Stimulated activated naive B cell treated with anti-CD40 and anti-IgM and Interleukin-4, amounts not matched to agents 10 μg/mL and 1 μg/mL and 100 μg/mL, for 72 hours (primary cell): Measurements from ENCODE around the gene CFHR3.
A peak's percentile ranks its signal among the peaks of the same experiment; 100 is the strongest.
"Not testable (repeated sequence)": the region's sequence is repeated elsewhere in the genome, so short reads cannot be mapped to it uniquely, and the experiment has no call there.

Experiments
- ATAC-seq, 2 donors: fragments of 150-1000 bp; cut with Tn5 transposase; replicated peaks; 2 replicates each; pipeline ENCODE4 v1.10.0; 2021; ENCODE audit warnings: moderate library complexity in 1 of 2
- DNase-seq: peaks from one replicate; pipeline ENCODE4 v3.0.0; 2021
- H3K27ac Mint-ChIP-seq: one replicate; pipeline ENCODE4 v1.8.0; 2022; ENCODE audit warnings: mild to moderate bottlenecking, mixed read lengths
- H3K27me3 Mint-ChIP-seq, 2 donors: one replicate each; pipeline ENCODE4 v1.8.0; 2022; ENCODE audit warnings: mixed read lengths in 2 of 2
- H3K36me3 Mint-ChIP-seq, 2 donors: one replicate each; pipeline ENCODE4 v1.8.0; 2022; ENCODE audit warnings: mixed read lengths in 2 of 2, mild to moderate bottlenecking in 1 of 2
- H3K4me1 Mint-ChIP-seq, 2 donors: one replicate each; pipeline ENCODE4 v1.8.0; 2022; ENCODE audit warnings: mixed read lengths in 2 of 2, mild to moderate bottlenecking in 1 of 2
- H3K4me3 Mint-ChIP-seq, 2 donors: one replicate each; pipeline ENCODE4 v1.8.0; 2022; ENCODE audit warnings: mild to moderate bottlenecking in 2 of 2, mixed read lengths in 2 of 2, moderate library complexity in 1 of 2
- H3K9me3 Mint-ChIP-seq, 2 donors: one replicate each; pipeline ENCODE4 v1.8.0; 2022; ENCODE audit warnings: mixed read lengths in 2 of 2, mild to moderate bottlenecking in 1 of 2

Gene CFHR3

DNA sequence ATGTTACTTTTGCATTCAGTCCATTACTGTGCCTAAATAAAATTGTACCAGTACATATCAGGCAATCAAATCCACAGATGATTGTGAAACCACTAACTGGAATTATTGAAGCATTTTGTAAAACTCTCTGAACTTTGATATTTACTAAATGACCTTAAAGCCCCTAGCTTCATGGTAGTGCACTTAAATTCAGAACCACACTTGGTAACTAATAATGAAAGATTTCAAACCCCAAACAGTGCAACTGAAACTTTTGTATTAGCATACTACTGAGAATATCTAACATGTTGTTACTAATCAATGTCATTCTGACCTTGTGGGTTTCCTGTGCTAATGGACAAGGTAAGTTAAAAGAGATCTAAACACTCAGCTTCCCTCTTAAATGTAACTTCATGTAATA lies at the start of gene CFHR3:
CFHR3 (plus strand) TSS at position 238 of the 400 bp plus-strand sequence; CDS start at position 285, 47 bp downstream.
- no peaks in the 10 kb centered on the region for H3K4me1 Mint-ChIP-seq
- H3K9me3 Mint-ChIP-seq = peaks cover 2 to 3% of the 10 kb centered on the region in 2 donors
- no peaks in the 10 kb centered on the region for H3K36me3 Mint-ChIP-seq
- DNase-seq (no peak), ATAC-seq (peak in 1 of 2 donors; percentile 70)
- H3K4me3 Mint-ChIP-seq = no peak within 1 kb of the TSS
- no peak within 1 kb of the TSS for H3K27ac Mint-ChIP-seq
- H3K27me3 Mint-ChIP-seq = no peaks in the 10 kb centered on the region

- H3K9me3 Mint-ChIP-seq = peaks cover 0 to 13% of the 10 kb centered on the region in 2 donors
- ATAC-seq = no peak
- H3K27me3 Mint-ChIP-seq = no peaks in the 10 kb centered on the region
- DNase-seq = no peak
- no peak overlapping the region for H3K27ac Mint-ChIP-seq
- H3K36me3 Mint-ChIP-seq = no peaks in the 10 kb centered on the region
- no peaks in the 10 kb centered on the region for H3K4me1 Mint-ChIP-seq
- no peak overlapping the region for H3K4me3 Mint-ChIP-seq
Measured at GRCh38 chr1:196732526-196732925, 42.1 kb upstream of the CFHR3 start.

- Mint-ChIP-seq H3K4me3 (no peak overlapping the region), H3K36me3 (no peaks in the 10 kb centered on the region), H3K9me3 (peaks cover 0 to 16% of the 10 kb centered on the region in 2 donors), H3K27me3 (no peaks in the 10 kb centered on the region), H3K27ac (no peak overlapping the region), H3K4me1 (no peaks in the 10 kb centered on the region)
- DNase-seq = no peak
- no peak for ATAC-seq
Measured at GRCh38 chr1:196733091-196733970, 41.3 kb upstream of the CFHR3 start.

DNA sequence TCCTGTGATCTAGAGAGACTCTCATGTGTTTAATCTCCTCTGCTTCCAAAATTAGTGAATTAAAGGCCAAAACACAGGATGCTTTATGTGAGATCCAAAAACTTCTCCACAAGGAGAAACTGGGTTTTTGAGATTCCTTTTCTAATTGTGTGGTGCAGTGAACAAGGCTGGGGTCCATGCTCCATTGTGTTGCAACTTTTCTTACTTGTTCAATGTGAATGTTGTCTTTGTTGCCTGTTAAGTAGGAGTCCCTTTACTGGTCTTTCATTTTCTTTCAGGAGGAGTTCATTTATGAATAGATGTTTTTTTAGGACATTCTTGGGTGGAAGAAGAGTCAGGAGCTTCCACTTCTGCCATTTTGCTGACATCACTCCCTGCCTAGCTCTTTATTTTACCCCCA lies 40.6 kb upstream of the CFHR3 start:
- peaks cover 0 to 21% of the 10 kb centered on the region in 2 donors for H3K9me3 Mint-ChIP-seq
- H3K27ac Mint-ChIP-seq = no peak overlapping the region
- ATAC-seq = no peak
- no peak for DNase-seq
- H3K4me1 Mint-ChIP-seq = no peaks in the 10 kb centered on the region
- H3K4me3 Mint-ChIP-seq = no peak overlapping the region
- no peaks in the 10 kb centered on the region for H3K27me3 Mint-ChIP-seq
- H3K36me3 Mint-ChIP-seq = no peaks in the 10 kb centered on the region

DNA sequence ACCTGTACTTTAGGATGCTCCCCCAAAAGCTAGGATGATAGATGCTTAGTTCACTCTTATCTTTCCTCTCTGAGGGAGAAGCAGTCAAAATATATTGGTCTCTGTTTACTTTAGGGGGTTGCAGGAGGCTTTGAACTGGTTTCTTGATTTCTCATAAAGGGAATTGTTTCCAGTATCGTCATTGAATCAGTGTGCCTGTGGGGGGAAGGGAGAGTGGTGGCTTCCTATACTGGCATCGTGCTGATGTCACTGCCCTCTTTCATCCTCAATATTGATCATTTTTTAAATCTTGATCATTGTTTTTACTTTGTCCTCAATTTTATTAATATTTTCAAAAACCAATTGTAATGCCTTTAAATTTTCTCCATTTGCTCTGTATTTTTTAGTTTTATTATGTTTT lies 40.2 kb upstream of the CFHR3 start:
- no peak overlapping the region for H3K4me3 Mint-ChIP-seq
- no peaks in the 10 kb centered on the region for H3K36me3 Mint-ChIP-seq
- H3K27ac Mint-ChIP-seq = no peak overlapping the region

DNA sequence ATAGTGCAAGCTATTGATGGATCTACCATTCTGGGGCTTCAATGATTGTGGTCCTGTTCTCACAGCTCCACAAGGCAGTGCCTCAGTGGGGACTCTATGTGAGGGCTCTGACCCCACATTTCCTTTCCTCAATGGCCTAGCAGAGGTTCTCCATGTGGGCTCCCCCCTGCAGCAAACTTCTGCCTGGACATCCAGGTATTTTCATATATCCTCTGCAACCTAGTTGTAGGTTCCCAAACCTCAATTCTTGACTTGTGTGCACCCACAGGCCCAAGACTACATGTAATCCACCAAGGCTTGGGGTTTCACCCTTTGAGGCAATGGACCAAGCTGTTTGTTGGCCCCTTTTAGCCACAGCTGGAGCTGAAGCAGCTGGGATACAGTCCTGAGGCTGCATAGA lies 35.9 kb upstream of the CFHR3 start:
- DNase-seq = no peak
- Mint-ChIP-seq H3K4me1 (no peaks in the 10 kb centered on the region), H3K27me3 (no peaks in the 10 kb centered on the region), H3K36me3 (no peaks in the 10 kb centered on the region), H3K9me3 (peaks cover 14 to 21% of the 10 kb centered on the region in 2 donors), H3K4me3 (no peak overlapping the region), H3K27ac (no peak overlapping the region)
- ATAC-seq = no peak

More for the DNA sequence above, 40.2 kb upstream of the CFHR3 start:
- H3K4me1 Mint-ChIP-seq = no peaks in the 10 kb centered on the region
- no peak for DNase-seq
- no peak for ATAC-seq
- H3K9me3 Mint-ChIP-seq = peaks cover 4 to 24% of the 10 kb centered on the region in 2 donors
- no peaks in the 10 kb centered on the region for H3K27me3 Mint-ChIP-seq

DNA sequence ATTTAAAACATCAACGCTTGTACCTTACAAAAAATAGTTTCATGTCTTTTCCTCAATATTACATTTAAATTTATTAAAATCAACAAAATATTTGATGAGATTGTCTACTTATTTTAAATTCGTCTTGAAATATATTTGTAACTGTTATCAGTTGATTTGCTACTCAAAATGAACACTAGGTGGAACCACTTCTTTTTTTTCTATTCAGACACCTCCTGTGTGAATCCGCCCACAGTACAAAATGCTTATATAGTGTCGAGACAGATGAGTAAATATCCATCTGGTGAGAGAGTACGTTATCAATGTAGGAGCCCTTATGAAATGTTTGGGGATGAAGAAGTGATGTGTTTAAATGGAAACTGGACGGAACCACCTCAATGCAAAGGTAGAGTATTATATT lies 31.4 kb upstream of the CFHR3 start:
- peak in 1 of 2 donors; percentile 29 for ATAC-seq
- peaks cover 14 to 17% of the 10 kb centered on the region in 2 donors for H3K9me3 Mint-ChIP-seq
- not testable (repeated sequence) for H3K4me1 Mint-ChIP-seq, H3K27me3 Mint-ChIP-seq, H3K4me3 Mint-ChIP-seq, H3K36me3 Mint-ChIP-seq, DNase-seq, H3K27ac Mint-ChIP-seq

DNA sequence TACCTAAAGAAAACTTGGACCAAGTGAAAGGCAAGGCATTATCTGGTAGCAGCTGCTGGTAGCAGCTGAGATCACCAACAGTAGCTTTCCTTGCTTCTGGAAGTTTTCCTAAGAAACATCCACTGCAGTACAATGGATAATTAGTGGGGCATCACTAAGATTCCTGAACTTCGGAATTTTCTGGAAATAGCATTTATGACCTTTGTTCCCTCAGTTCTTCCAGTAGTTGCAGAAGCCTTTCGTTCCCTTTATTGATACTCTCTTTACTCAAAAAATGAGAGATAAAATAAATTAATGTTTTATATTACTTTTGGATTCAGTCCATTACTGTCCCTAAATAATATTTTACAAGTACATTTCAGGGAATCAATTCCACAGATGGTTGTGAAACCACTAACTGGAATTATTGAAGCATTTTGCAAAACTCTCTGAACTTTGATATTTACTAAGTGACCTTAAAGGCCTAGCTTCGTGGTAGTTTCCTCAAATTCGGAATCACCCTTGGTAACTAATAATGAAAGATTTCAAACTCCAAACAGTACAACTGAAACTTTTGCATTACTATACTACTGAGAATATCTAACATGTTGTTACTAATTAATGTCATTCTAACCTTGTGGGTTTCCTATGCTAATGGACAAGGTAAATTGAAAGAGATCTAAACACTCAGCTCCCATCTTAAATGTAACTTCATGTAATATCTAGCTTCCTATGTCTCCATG lies 9.5 kb upstream of the CFHR3 start:
- not testable (repeated sequence) for H3K36me3 Mint-ChIP-seq, H3K4me1 Mint-ChIP-seq, H3K27ac Mint-ChIP-seq, H3K9me3 Mint-ChIP-seq, DNase-seq, H3K4me3 Mint-ChIP-seq, H3K27me3 Mint-ChIP-seq, ATAC-seq

DNA sequence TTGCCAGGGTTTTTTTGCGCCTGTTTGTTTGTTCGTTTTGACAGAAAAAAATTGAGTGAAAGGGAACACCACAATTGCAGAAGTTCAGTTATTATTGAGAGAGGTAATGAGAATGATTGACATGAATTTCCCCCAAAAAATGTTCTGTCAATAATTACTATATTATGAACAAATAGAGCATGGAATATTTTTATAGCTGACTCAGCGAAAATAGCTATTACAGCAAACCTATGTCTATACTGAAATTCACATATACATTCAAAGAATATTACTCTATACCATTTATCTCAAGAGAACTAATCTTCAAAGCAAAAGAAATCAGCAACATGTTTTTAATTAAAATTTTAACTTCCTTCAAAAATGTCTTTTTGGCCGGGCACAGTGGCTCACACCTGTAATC lies 4.8 kb upstream of the CFHR3 start:
- H3K36me3 Mint-ChIP-seq, DNase-seq, H3K4me3 Mint-ChIP-seq, ATAC-seq, H3K4me1 Mint-ChIP-seq, H3K27ac Mint-ChIP-seq, H3K9me3 Mint-ChIP-seq, H3K27me3 Mint-ChIP-seq: not testable (repeated sequence)

DNA sequence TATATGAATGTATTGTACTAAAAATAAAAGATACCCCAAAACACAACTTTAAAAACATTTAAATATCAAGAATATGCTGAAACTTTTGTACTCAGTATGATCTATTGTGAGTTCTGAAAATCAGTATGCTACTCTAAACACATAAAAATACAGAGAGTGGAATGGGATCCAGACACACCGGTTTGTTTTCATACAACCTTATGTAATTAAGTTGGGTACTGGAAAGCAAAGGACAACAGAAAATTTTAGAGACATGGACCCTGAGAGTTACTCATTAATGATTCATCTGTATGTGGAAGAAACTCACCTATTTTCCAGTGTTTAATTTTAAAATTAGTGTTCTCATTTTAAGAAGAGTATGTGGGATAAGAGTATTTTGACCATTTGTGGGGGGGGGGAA lies 927 bp upstream of the CFHR3 start:
- H3K9me3 Mint-ChIP-seq = peaks cover 2 to 3% of the 10 kb centered on the region in 2 donors

GRCh38 chr1:196774175-196774574 lies 465 bp upstream of the CFHR3 start:
- Mint-ChIP-seq H3K4me1 (no peaks in the 10 kb centered on the region), H3K9me3 (peaks cover 2 to 3% of the 10 kb centered on the region in 2 donors), H3K4me3 (no peak overlapping the region), H3K27me3 (no peaks in the 10 kb centered on the region), H3K36me3 (no peaks in the 10 kb centered on the region), H3K27ac (no peak overlapping the region)
- DNase-seq (no peak), ATAC-seq (no peak)

More for the DNA sequence above, 927 bp upstream of the CFHR3 start:
- Mint-ChIP-seq H3K4me3 (no peak overlapping the region), H3K27ac (no peak overlapping the region), H3K36me3 (no peaks in the 10 kb centered on the region), H3K4me1 (no peaks in the 10 kb centered on the region), H3K27me3 (no peaks in the 10 kb centered on the region)
- no peak for DNase-seq
- no peak for ATAC-seq

DNA sequence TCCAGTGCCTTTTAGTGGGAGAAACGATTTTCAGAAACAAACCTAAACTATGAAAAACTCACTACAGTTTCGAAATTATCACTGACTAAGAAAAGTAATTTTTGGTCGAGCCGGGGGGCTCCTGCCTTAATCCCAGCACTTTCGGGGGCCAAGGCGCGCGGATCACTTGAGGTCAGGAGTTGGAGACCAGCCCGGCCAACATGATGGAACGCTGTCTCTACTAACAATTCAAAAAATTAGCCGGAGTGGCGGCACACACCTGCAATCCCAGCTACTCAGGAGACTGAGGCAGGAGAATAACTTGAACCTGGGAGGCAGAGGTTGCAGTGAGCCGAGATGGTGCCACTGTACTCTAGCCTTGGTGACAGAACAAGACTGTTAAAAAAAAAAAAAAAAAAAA lies 3.0 kb downstream of the CFHR3 start:
- Mint-ChIP-seq H3K4me1 (no peaks in the 10 kb centered on the region), H3K36me3 (no peaks in the 10 kb centered on the region), H3K27me3 (no peaks in the 10 kb centered on the region), H3K4me3 (no peak overlapping the region), H3K9me3 (peaks cover 2 to 3% of the 10 kb centered on the region in 2 donors), H3K27ac (no peak overlapping the region)
- DNase-seq (no peak), ATAC-seq (no peak)

- no peak overlapping the region for H3K27ac Mint-ChIP-seq
- H3K9me3 Mint-ChIP-seq = peaks cover 3 to 5% of the 10 kb centered on the region in 2 donors
- H3K27me3 Mint-ChIP-seq = no peaks in the 10 kb centered on the region
- H3K36me3 Mint-ChIP-seq = no peaks in the 10 kb centered on the region
- DNase-seq = no peak
- no peak for ATAC-seq
- H3K4me1 Mint-ChIP-seq = no peaks in the 10 kb centered on the region
- H3K4me3 Mint-ChIP-seq = no peak overlapping the region
Measured at GRCh38 chr1:196779093-196779492, 4.5 kb downstream of the CFHR3 start.

GRCh38 chr1:196791252-196791651 lies 16.6 kb downstream of the CFHR3 start:
- H3K9me3 Mint-ChIP-seq = not testable (repeated sequence)

GRCh38 chr1:196794103-196794502 lies 19.5 kb downstream of the CFHR3 start:
- not testable (repeated sequence) for H3K9me3 Mint-ChIP-seq, H3K27me3 Mint-ChIP-seq, ATAC-seq, H3K36me3 Mint-ChIP-seq, H3K4me1 Mint-ChIP-seq, DNase-seq, H3K27ac Mint-ChIP-seq, H3K4me3 Mint-ChIP-seq

More at GRCh38 chr1:196791252-196791651, 16.6 kb downstream of the CFHR3 start:
- not testable (repeated sequence) for H3K36me3 Mint-ChIP-seq, H3K27me3 Mint-ChIP-seq, H3K4me1 Mint-ChIP-seq, H3K27ac Mint-ChIP-seq, DNase-seq, ATAC-seq, H3K4me3 Mint-ChIP-seq
